H9 (cell line): ENCODE measurements around the gene OR5D16. TPM values are rescaled to one million over a fixed set of nuclear protein-coding genes. Genes with fewer than 3 reads are reported as not detected.
"Not testable (repeated sequence)": the region's sequence is repeated elsewhere in the genome, so short reads cannot be mapped to it uniquely, and the experiment has no call there.

ENCODE experiments used
- DNase-seq: peaks from one replicate; pipeline ENCODE4 v3.0.0-alpha.2; 2017
- H2AFZ ChIP-seq: one replicate; pipeline ENCODE4 v1.6.1; 2013; ENCODE audit warnings: mild to moderate bottlenecking, low read length, control low read depth, moderate library complexity
- H2AK5ac ChIP-seq: 2 replicates; pipeline ENCODE4 v1.6.1; 2013; ENCODE audit warnings: low read length, control low read depth, mixed read lengths; ENCODE audit not compliant: insufficient read length
- H2BK120ac ChIP-seq: one replicate; pipeline ENCODE4 v1.6.1; 2013; ENCODE audit warnings: low read depth, mild to moderate bottlenecking, low read length, control low read depth, inconsistent platforms; ENCODE audit not compliant: poor library complexity, severe bottlenecking
- H2BK12ac ChIP-seq: 2 replicates; pipeline ENCODE4 v1.6.1; 2013; ENCODE audit warnings: low read length, control low read depth, mixed read lengths, low read depth; ENCODE audit not compliant: insufficient read length
- H2BK15ac ChIP-seq: 2 replicates; pipeline ENCODE4 v1.6.1; 2013; ENCODE audit warnings: low read depth, low read length, control low read depth
- H2BK20ac ChIP-seq: one replicate; pipeline ENCODE4 v1.6.1; 2013; ENCODE audit warnings: low read depth, mild to moderate bottlenecking, low read length, control low read depth, inconsistent platforms; ENCODE audit not compliant: poor library complexity, severe bottlenecking
- H2BK5ac ChIP-seq: 2 replicates; pipeline ENCODE4 v1.6.1; 2013; ENCODE audit warnings: low read length, control low read depth, mixed read lengths; ENCODE audit not compliant: insufficient read length
- H3K14ac ChIP-seq: 2 replicates; pipeline ENCODE4 v1.6.1; 2013; ENCODE audit warnings: low read length, control low read depth; ENCODE audit not compliant: insufficient read depth
- H3K18ac ChIP-seq: 2 replicates; pipeline ENCODE4 v1.6.1; 2013; ENCODE audit warnings: low read depth, mild to moderate bottlenecking, mixed read lengths, low read length, control low read depth; ENCODE audit not compliant: insufficient read length
- H3K23ac ChIP-seq: 2 replicates; pipeline ENCODE4 v1.6.1; 2013; ENCODE audit warnings: low read length, control low read depth, mixed read lengths, low read depth; ENCODE audit not compliant: insufficient read length
- H3K23me2 ChIP-seq: 2 replicates; pipeline ENCODE4 v1.6.1; 2013; ENCODE audit warnings: low read depth, mild to moderate bottlenecking, mixed read lengths, low read length, control low read depth; ENCODE audit not compliant: insufficient read length, poor library complexity, severe bottlenecking
- H3K27ac ChIP-seq: 2 replicates; pipeline ENCODE4 v1.5.1; 2013; ENCODE audit warnings: low read length, control low read depth, mixed read lengths, low read depth; ENCODE audit not compliant: insufficient read length
- H3K27me3 ChIP-seq: 2 replicates; pipeline ENCODE4 v1.6.1; 2013; ENCODE audit warnings: low read length, control low read depth, inconsistent platforms; ENCODE audit not compliant: insufficient read depth
- H3K4ac ChIP-seq: 2 replicates; pipeline ENCODE4 v1.6.1; 2013; ENCODE audit warnings: low read depth, mild to moderate bottlenecking, control low read depth, inconsistent platforms, low read length, moderate library complexity
- H3K4me1 ChIP-seq: 2 replicates; pipeline ENCODE4 v1.6.1; 2013; ENCODE audit warnings: low read length, control low read depth, inconsistent platforms; ENCODE audit not compliant: insufficient read depth
- H3K4me2 ChIP-seq: 2 replicates; pipeline ENCODE4 v1.6.1; 2013; ENCODE audit warnings: low read length, control low read depth, mixed read lengths; ENCODE audit not compliant: insufficient read length, insufficient read depth
- H3K56ac ChIP-seq: 2 replicates; pipeline ENCODE4 v1.6.1; 2013; ENCODE audit warnings: low read depth, mild to moderate bottlenecking, mixed read lengths, low read length, control low read depth; ENCODE audit not compliant: insufficient read length
- H3K79me1 ChIP-seq: 2 replicates; pipeline ENCODE4 v1.6.1; 2013; ENCODE audit warnings: low read depth, mild to moderate bottlenecking, moderate library complexity, low read length, control low read depth, inconsistent platforms; ENCODE audit not compliant: insufficient read depth, poor library complexity, severe bottlenecking
- H3K79me2 ChIP-seq: 2 replicates; pipeline ENCODE4 v1.6.1; 2013; ENCODE audit warnings: low read length, control low read depth, inconsistent platforms; ENCODE audit not compliant: insufficient read depth
- H3K9ac ChIP-seq: 2 replicates; pipeline ENCODE4 v1.6.1; 2013; ENCODE audit warnings: low read length, control low read depth, mixed read lengths; ENCODE audit not compliant: insufficient read length; ENCODE audit errors: extremely low read depth
- H3K9me3 ChIP-seq: one replicate; pipeline ENCODE4 v1.6.1; 2013; ENCODE audit warnings: low read depth, low read length, inconsistent platforms; ENCODE audit not compliant: control insufficient read depth
- H3T11ph ChIP-seq: one replicate; pipeline ENCODE4 v1.6.1; 2013; ENCODE audit warnings: mild to moderate bottlenecking, low read length, control low read depth, inconsistent platforms
- H4K20me1 ChIP-seq: one replicate; pipeline ENCODE4 v1.6.1; 2013; ENCODE audit not compliant: control insufficient read depth, insufficient read length, insufficient read depth
- H4K5ac ChIP-seq: 2 replicates; pipeline ENCODE4 v1.6.1; 2013; ENCODE audit warnings: low read depth, mild to moderate bottlenecking, mixed read lengths, low read length, control low read depth; ENCODE audit not compliant: insufficient read length
- H4K8ac ChIP-seq: replicated peaks from 2 replicates; pipeline ENCODE4 v1.6.1; 2013; ENCODE audit warnings: low read length, control low read depth, mixed read lengths, low read depth; ENCODE audit not compliant: insufficient read length
- H4K91ac ChIP-seq: 2 replicates; pipeline ENCODE4 v1.6.1; 2013; ENCODE audit warnings: low read depth, mild to moderate bottlenecking, moderate library complexity, mixed read lengths, low read length, control low read depth; ENCODE audit not compliant: insufficient read length
- H3K27ac Mint-ChIP-seq, 3 experiments: 2 replicates in 2 of 3; 3 replicates in 1 of 3; pipeline ENCODE4 v1.8.0; 2020 to 2021; ENCODE audit warnings: mixed read lengths in 3 of 3, mild to moderate bottlenecking in 1 of 3, moderate library complexity in 1 of 3
- H3K27me3 Mint-ChIP-seq: 2 replicates; pipeline ENCODE4 v1.8.0; 2021; ENCODE audit warnings: low read depth, mild to moderate bottlenecking, moderate library complexity, mixed read lengths
- H3K36me3 Mint-ChIP-seq, 3 experiments: 2 replicates in 2 of 3; 3 replicates in 1 of 3; pipeline ENCODE4 v1.8.0; 2020 to 2021; ENCODE audit warnings: low read depth in 3 of 3, mixed read lengths in 3 of 3; ENCODE audit not compliant: insufficient read depth in 1 of 3
- H3K4me1 Mint-ChIP-seq, 2 experiments: 2 replicates each; pipeline ENCODE4 v1.8.0; 2020; ENCODE audit warnings: mixed read lengths in 2 of 2
- H3K4me3 Mint-ChIP-seq, 2 experiments: 2 replicates in 1 of 2; 3 replicates in 1 of 2; pipeline ENCODE4 v1.8.0; 2020 to 2021; ENCODE audit warnings: mild to moderate bottlenecking in 2 of 2, mixed read lengths in 2 of 2, moderate library complexity in 1 of 2
- H3K9me3 Mint-ChIP-seq, 2 experiments: 2 replicates in 1 of 2; 3 replicates in 1 of 2; pipeline ENCODE4 v1.8.0; 2020; ENCODE audit warnings: mild to moderate bottlenecking in 2 of 2, mixed read lengths in 2 of 2, moderate library complexity in 1 of 2
- WGBS: extraction: QIAGEN DNeasy Blood & Tissue Kit; methylation state at CpG from one replicate; pipeline ENCODE4 v1.1.7; 2013; ENCODE audit warnings: missing lambda C conversion rate, low lambda C conversion rate, mixed read lengths; ENCODE audit not compliant: insufficient read length; ENCODE audit errors: extremely low coverage; 5-methylcytosine and 5-hydroxymethylcytosine counted together
- total RNA-seq: library from RNA; stranded (reverse); gene quantifications from 2 replicates; pipeline ENCODE4 v1.2.1, GENCODE V29; 2021

OR5D16 gene
- total RNA-seq, 1 experiment from 2014 or later, result not detected

GRCh38 chr11:55882997-55883396, 44.4 kb downstream of the OR5D16 start, which contains the start of gene TRIM51:
Gene TRIM51, plus strand, starts transcription at chr11:55883297. Its CDS starts 2,132 bp downstream, at chr11:55885429.
- not testable (repeated sequence) for H3K27me3 Mint-ChIP-seq, H3K4me1 ChIP-seq, H3K27ac Mint-ChIP-seq, H3K79me2 ChIP-seq, H2AFZ ChIP-seq, H3K23me2 ChIP-seq, H2BK15ac ChIP-seq, H2BK5ac ChIP-seq, H2BK12ac ChIP-seq, H3T11ph ChIP-seq, H3K4me3 Mint-ChIP-seq, H3K4me2 ChIP-seq, H4K91ac ChIP-seq, H3K18ac ChIP-seq, H3K23ac ChIP-seq, H3K14ac ChIP-seq, H3K56ac ChIP-seq, H3K4me1 Mint-ChIP-seq, H4K5ac ChIP-seq, H4K8ac ChIP-seq, H3K27me3 ChIP-seq, H3K36me3 Mint-ChIP-seq, H3K27ac ChIP-seq, H2BK120ac ChIP-seq, H3K79me1 ChIP-seq, H3K4ac ChIP-seq, H2AK5ac ChIP-seq, H4K20me1 ChIP-seq, H2BK20ac ChIP-seq, H3K9ac ChIP-seq, DNase-seq
- no CpG with 5 or more reads among the region's 1 CpG for WGBS
- H3K9me3 ChIP-seq, result peaks cover 11% of the 10 kb centered on the region
- peaks cover 74 to 81% of the 10 kb centered on the region in 2 experiments for H3K9me3 Mint-ChIP-seq

GRCh38 chr11:55884995-55885394, 46.4 kb downstream of the OR5D16 start:
- not testable (repeated sequence) for H3T11ph ChIP-seq, H3K4me1 ChIP-seq, H4K20me1 ChIP-seq, H3K23me2 ChIP-seq, H3K23ac ChIP-seq, H3K27me3 Mint-ChIP-seq, H2BK20ac ChIP-seq, H4K8ac ChIP-seq, H3K79me2 ChIP-seq, H3K4me1 Mint-ChIP-seq, H2BK120ac ChIP-seq, H2AK5ac ChIP-seq, H3K9ac ChIP-seq, H3K18ac ChIP-seq, H3K14ac ChIP-seq, H3K36me3 Mint-ChIP-seq, H3K79me1 ChIP-seq, H2AFZ ChIP-seq, H3K27ac Mint-ChIP-seq, H3K4ac ChIP-seq, DNase-seq, H3K4me2 ChIP-seq, H2BK5ac ChIP-seq, H4K91ac ChIP-seq, H4K5ac ChIP-seq, H3K56ac ChIP-seq, H3K27me3 ChIP-seq, H3K4me3 Mint-ChIP-seq, H3K27ac ChIP-seq, H2BK15ac ChIP-seq, H2BK12ac ChIP-seq
- peaks cover 78 to 83% of the 10 kb centered on the region in 2 experiments for H3K9me3 Mint-ChIP-seq
- no CpG with 5 or more reads among the region's 4 CpGs for WGBS
- peaks cover 11% of the 10 kb centered on the region for H3K9me3 ChIP-seq
